Fibroblast of lung (primary cell): ENCODE results near the gene RNF225. TPM values are rescaled to one million over a fixed set of nuclear protein-coding genes. Genes with fewer than 3 reads are reported as not detected.
A peak's percentile ranks its signal among the peaks of the same experiment; 100 is the strongest.

Source experiments
- DNase-seq, 2 donors: peaks; one replicate each; pipeline versions ENCODE4 v3.0.0 to v3.0.0-alpha.2; 2010; ENCODE audit warnings: low read depth in 2 of 2
- H2AFZ ChIP-seq: 2 replicates; pipeline ENCODE4 v1.5.1; 2012; ENCODE audit warnings: low read length, control low read depth, inconsistent platforms
- H3K27ac ChIP-seq: 2 replicates; pipeline ENCODE4 v1.5.1; 2011; ENCODE audit warnings: low read length, control low read depth; ENCODE audit not compliant: insufficient read depth
- H3K27me3 ChIP-seq: 2 replicates; pipeline ENCODE4 v1.5.1; 2011; ENCODE audit warnings: mild to moderate bottlenecking, low read length; ENCODE audit not compliant: control insufficient read depth, insufficient read depth
- H3K36me3 ChIP-seq: 2 replicates; pipeline ENCODE4 v1.5.1; 2011; ENCODE audit warnings: low read length; ENCODE audit not compliant: control insufficient read depth, insufficient read depth
- H3K4me1 ChIP-seq: 2 replicates; pipeline ENCODE4 v1.5.1; 2011; ENCODE audit warnings: low read length; ENCODE audit not compliant: control insufficient read depth, insufficient read depth; ENCODE audit errors: extremely low read depth
- H3K4me2 ChIP-seq: 2 replicates; pipeline ENCODE4 v1.5.1; 2011; ENCODE audit warnings: low read length, control low read depth; ENCODE audit not compliant: insufficient read depth; ENCODE audit errors: extremely low read depth
- H3K4me3 ChIP-seq, 4 experiments: fragments of 200-600 bp in 1 of 4; sonication (generic) in 1 of 4; replicated peaks in 1 of 4; 2 replicates each; pipeline ENCODE4 v1.5.1; 2011 to 2016; ENCODE audit warnings: low read length in 4 of 4, low read depth in 3 of 4, mild to moderate bottlenecking in 3 of 4, control low read depth in 2 of 4, inconsistent platforms in 1 of 4, mixed read lengths in 1 of 4; ENCODE audit not compliant: insufficient read depth in 1 of 4; ENCODE audit errors: control extremely low read depth in 1 of 4
- H3K79me2 ChIP-seq: 2 replicates; pipeline ENCODE4 v1.5.1; 2012; ENCODE audit warnings: mild to moderate bottlenecking, low read length, inconsistent platforms; ENCODE audit not compliant: control insufficient read depth, insufficient read depth
- H3K9ac ChIP-seq: 2 replicates; pipeline ENCODE4 v1.5.1; 2011; ENCODE audit warnings: mild to moderate bottlenecking, low read length, control low read depth; ENCODE audit not compliant: insufficient read depth
- H3K9me3 ChIP-seq: 2 replicates; pipeline ENCODE4 v1.5.1; 2012; ENCODE audit warnings: low read depth, low read length; ENCODE audit not compliant: control insufficient read depth, insufficient read depth
- H4K20me1 ChIP-seq: 2 replicates; pipeline ENCODE4 v1.5.1; 2011; ENCODE audit warnings: low read length; ENCODE audit not compliant: control insufficient read depth, insufficient read depth; ENCODE audit errors: extremely low read depth
- EZH2 ChIP-seq: IDR thresholded peaks from 2 replicates; pipeline ENCODE4 v1.5.1; 2012; ENCODE audit warnings: low read length, control low read depth, mild to moderate bottlenecking; ENCODE audit errors: missing control alignments
- polyA plus RNA-seq, 2 donors: library from polyadenylated mRNA; depleted of rRNA in 1 of 2; stranded (reverse) in 1 of 2; unstranded in 1 of 2; fragments of >200 nt; gene quantifications; 2 replicates each; pipeline ENCODE4 v1.2.1, GENCODE V29; 2011 to 2012; ENCODE audit warnings: missing spikeins in 1 of 2
- total RNA-seq: library from RNA; depleted of rRNA; stranded (reverse); fragments of >200 nt; gene quantifications from 2 replicates; pipeline ENCODE4 v1.2.1, GENCODE V29; 2014
- TF ChIP-seq, protein P1 (sequence below), 2 donors: IDR thresholded peaks in 1 of 2; conservative IDR thresholded peaks in 1 of 2; 1 replicate in 1 of 2; 2 replicates in 1 of 2; pipeline ENCODE4 v1.5.1; 2011 to 2012; ENCODE audit warnings: low read length in 2 of 2, control low read depth in 1 of 2, inconsistent platforms in 1 of 2, low read depth in 1 of 2, mild to moderate bottlenecking in 1 of 2

The RNF225 gene
- total and polyA plus RNA-seq, 2 donors (not counting 1 experiment from before 2014, with no cell fraction given) = not detected

DNA sequence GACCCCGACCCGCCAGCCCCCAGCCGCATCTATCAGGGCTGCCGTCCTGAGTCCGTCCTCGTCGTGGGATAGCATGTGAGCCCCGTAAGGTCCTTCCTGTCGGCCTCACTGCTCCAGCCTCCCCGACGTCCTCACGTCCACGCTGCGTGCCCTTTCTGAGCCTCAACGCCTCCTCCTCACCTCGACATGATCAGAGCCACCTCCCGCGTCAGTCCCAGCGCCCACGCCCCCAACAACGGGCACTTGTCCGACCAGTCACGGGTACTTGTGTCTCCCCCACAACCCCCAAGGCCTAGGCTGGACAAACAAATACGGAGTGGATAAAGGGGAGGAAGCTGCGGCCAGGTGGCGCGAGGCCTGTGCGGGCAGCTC lies 33.6 kb upstream of the RNF225 start:
- no peak for DNase-seq
- peak overlapping the region; percentile 59 to 85 (median 77) for H3K4me3 ChIP-seq
- H2AFZ ChIP-seq = peak overlapping the region; percentile 75
- no peaks in the 10 kb centered on the region for H4K20me1 ChIP-seq
- no peaks in the 10 kb centered on the region for H3K79me2 ChIP-seq
- no peaks in the 10 kb centered on the region for H3K9me3 ChIP-seq
- H3K4me1 ChIP-seq = peaks cover 2% of the 10 kb centered on the region
- peak overlapping the region; percentile 94 for H3K9ac ChIP-seq
- no peaks in the 10 kb centered on the region for H3K36me3 ChIP-seq
- peak overlapping the region; percentile 99 for H3K4me2 ChIP-seq
- H3K27me3 ChIP-seq = no peaks in the 10 kb centered on the region
- H3K27ac ChIP-seq = peak overlapping the region; percentile 97
- no peak for TF ChIP-seq EZH2
- TF ChIP-seq, protein P1, sequence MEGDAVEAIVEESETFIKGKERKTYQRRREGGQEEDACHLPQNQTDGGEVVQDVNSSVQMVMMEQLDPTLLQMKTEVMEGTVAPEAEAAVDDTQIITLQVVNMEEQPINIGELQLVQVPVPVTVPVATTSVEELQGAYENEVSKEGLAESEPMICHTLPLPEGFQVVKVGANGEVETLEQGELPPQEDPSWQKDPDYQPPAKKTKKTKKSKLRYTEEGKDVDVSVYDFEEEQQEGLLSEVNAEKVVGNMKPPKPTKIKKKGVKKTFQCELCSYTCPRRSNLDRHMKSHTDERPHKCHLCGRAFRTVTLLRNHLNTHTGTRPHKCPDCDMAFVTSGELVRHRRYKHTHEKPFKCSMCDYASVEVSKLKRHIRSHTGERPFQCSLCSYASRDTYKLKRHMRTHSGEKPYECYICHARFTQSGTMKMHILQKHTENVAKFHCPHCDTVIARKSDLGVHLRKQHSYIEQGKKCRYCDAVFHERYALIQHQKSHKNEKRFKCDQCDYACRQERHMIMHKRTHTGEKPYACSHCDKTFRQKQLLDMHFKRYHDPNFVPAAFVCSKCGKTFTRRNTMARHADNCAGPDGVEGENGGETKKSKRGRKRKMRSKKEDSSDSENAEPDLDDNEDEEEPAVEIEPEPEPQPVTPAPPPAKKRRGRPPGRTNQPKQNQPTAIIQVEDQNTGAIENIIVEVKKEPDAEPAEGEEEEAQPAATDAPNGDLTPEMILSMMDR (conservative IDR thresholded peaks at IDR 0.05 in 1 of 2, IDR thresholded peaks at IDR 0.05 in 1 of 2; ENCODE audit: low read depth in 1 of 2, low read length in 2 of 2) = no peak

DNA sequence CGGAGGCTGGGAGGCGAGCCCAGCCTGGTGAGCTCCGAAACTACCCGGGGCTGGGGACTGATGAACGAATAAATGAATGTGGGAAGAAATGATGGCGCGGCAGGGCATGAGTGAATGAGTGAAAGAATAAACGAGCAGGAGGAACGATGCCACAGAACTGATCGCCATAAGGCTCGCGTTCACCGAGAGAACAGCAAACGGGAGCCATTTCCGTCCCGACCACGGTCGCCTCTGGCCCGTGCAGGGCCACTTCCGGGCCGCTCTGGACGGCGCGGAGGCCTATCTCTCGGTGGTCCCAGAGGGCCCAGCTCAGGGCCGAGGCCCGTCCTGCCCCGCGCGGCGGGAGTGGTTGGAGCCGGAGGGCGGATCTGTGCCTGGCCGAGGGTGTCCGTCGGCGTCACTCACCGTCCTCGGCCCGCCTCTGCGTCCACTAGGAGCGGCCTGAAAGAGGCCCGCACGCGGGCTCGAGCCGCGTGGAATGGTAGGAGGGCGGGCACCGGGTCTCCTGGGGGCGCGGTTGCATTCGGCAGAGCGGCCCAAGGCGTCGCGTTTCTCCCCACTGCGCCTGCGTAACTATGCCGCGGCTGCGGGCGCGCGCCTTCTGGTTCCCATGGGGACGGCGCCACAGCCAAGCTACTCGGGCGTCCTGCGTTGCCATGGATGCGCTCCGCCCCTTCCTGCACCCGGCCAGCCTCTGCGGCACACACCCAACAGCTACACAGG lies 33.0 kb upstream of the RNF225 start, which contains the start of gene ZNF497:
Gene ZNF497 (minus strand): TSS at position 480 of the 723 bp plus-strand sequence. CDS start 5,116 bp downstream, outside the sequence.
- Histone ChIP-seq H2AFZ (peak within 1 kb of the TSS; percentile 94), H3K79me2 (no peaks in the 10 kb centered on the region)
- peak; percentile 94 to 97 for DNase-seq

DNA sequence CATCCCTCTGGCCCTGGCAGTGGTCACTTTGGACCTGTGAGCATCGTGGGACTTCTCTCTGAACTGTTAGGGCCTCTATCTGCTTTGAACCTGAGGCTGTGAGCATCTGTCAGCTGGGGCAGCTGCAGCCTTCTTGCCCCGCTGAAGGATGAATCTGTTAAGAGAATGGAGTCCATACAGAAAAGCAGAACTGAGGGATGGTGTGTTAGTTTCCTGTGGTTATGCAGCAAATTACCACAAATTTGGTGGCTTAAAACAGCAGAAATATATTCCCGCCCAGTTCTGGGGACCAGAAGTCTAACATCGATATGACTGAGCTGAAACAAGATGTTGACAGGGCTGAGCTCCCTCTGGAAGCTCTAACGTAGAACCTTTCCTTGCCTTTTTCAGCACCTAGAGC lies 31.3 kb upstream of the RNF225 start:
- Histone ChIP-seq H3K9me3 (no peaks in the 10 kb centered on the region), H2AFZ (no peak overlapping the region), H3K27ac (no peak overlapping the region), H3K27me3 (no peaks in the 10 kb centered on the region), H3K4me2 (no peak overlapping the region), H3K9ac (no peak overlapping the region), H3K79me2 (no peaks in the 10 kb centered on the region), H4K20me1 (no peaks in the 10 kb centered on the region), H3K4me3 (no peak overlapping the region), H3K36me3 (no peaks in the 10 kb centered on the region), H3K4me1 (peaks cover 2% of the 10 kb centered on the region)
- TF ChIP-seq, protein P1 (conservative IDR thresholded peaks at IDR 0.05 in 1 of 2, IDR thresholded peaks at IDR 0.05 in 1 of 2; ENCODE audit: low read depth in 1 of 2, low read length in 2 of 2) = no peak
- no peak for TF ChIP-seq EZH2
- DNase-seq = no peak

More for the DNA sequence above, 33.0 kb upstream of the RNF225 start, which contains the start of gene ZNF497:
- Histone ChIP-seq H4K20me1 (no peaks in the 10 kb centered on the region), H3K27ac (peak within 1 kb of the TSS; percentile 97), H3K9ac (peak within 1 kb of the TSS; percentile 94), H3K9me3 (no peaks in the 10 kb centered on the region), H3K4me1 (peaks cover 2% of the 10 kb centered on the region), H3K27me3 (no peaks in the 10 kb centered on the region), H3K36me3 (no peaks in the 10 kb centered on the region), H3K4me2 (peak within 1 kb of the TSS; percentile 99), H3K4me3 (peak within 1 kb of the TSS; percentile 61 to 85 (median 77))
- TF ChIP-seq EZH2 = no peak
- TF ChIP-seq, protein P1 (conservative IDR thresholded peaks at IDR 0.05 in 1 of 2, IDR thresholded peaks at IDR 0.05 in 1 of 2; ENCODE audit: low read depth in 1 of 2, low read length in 2 of 2) = no peak
